CD4-positive, alpha-beta T cell treated with Interleukin-12 subunit alpha and Interleukin-12 subunit beta, for 1 hour (primary cell): ENCODE data around the gene PAAF1.
A peak's percentile ranks its signal among the peaks of the same experiment; 100 is the strongest.

Experiments
- DNase-seq: peaks from one replicate; pipeline ENCODE4 v3.0.0-alpha.2; 2020

PAAF1 gene

GRCh38 chr11:73974604-73975478 is 98.0 kb downstream of the PAAF1 start:
- DNase-seq: peak; percentile 23

- DNase-seq: no peak
Measured at GRCh38 chr11:73975479-73975757, 98.6 kb downstream of the PAAF1 start.

GRCh38 chr11:73976451-73977151 is 99.8 kb downstream of the PAAF1 start:
- DNase-seq: no peak

GRCh38 chr11:73977856-73978519 is 101.2 kb downstream of the PAAF1 start:
- DNase-seq: no peak

- no peak for DNase-seq
Measured at GRCh38 chr11:73978576-73979086, 101.8 kb downstream of the PAAF1 start.

- peak; percentile 91 for DNase-seq
Measured at GRCh38 chr11:73980001-73980961, 103.5 kb downstream of the PAAF1 start.
